Liver (tissue), 3 donors: ENCODE data around the gene CORO2B.

Experiments used
- ATF3 ChIP-seq: IDR thresholded peaks from 2 replicates; pipeline ENCODE4 v1.6.1; 2016; ENCODE audit warnings: antibody characterized with exemption
- EGR1 ChIP-seq, 2 donors: IDR thresholded peaks; 2 replicates each; pipeline ENCODE4 v1.6.1; 2016 to 2018; ENCODE audit warnings: antibody characterized with exemption in 2 of 2, low read depth in 2 of 2
- GABPA ChIP-seq, 2 donors: IDR thresholded peaks in 1 of 2; conservative IDR thresholded peaks in 1 of 2; 2 replicates each; pipeline ENCODE4 v1.6.1; 2016; ENCODE audit warnings: antibody characterized with exemption in 2 of 2, mild to moderate bottlenecking in 1 of 2, moderate library complexity in 1 of 2
- HNF4A ChIP-seq, 2 donors: conservative IDR thresholded peaks; 2 replicates each; pipeline ENCODE4 v1.6.1; 2016; ENCODE audit warnings: antibody characterized with exemption in 2 of 2, mild to moderate bottlenecking in 2 of 2
- JUND ChIP-seq, 2 donors: IDR thresholded peaks; 2 replicates each; pipeline ENCODE4 v1.6.1; 2016; ENCODE audit warnings: antibody characterized with exemption in 2 of 2
- MAX ChIP-seq: IDR thresholded peaks from 2 replicates; pipeline ENCODE4 v1.6.1; 2016; ENCODE audit warnings: antibody characterized with exemption
- RAD21 ChIP-seq, 2 donors: IDR thresholded peaks; 2 replicates each; pipeline ENCODE4 v1.6.1; 2016; ENCODE audit warnings: antibody characterized with exemption in 2 of 2, mild to moderate bottlenecking in 2 of 2
- REST ChIP-seq: IDR thresholded peaks from 2 replicates; pipeline ENCODE4 v1.6.1; 2016; ENCODE audit warnings: antibody characterized with exemption, mild to moderate bottlenecking
- RXRA ChIP-seq, 2 donors: IDR thresholded peaks; 2 replicates each; pipeline ENCODE4 v1.6.1; 2017 to 2018; ENCODE audit warnings: antibody characterized with exemption in 2 of 2, mild to moderate bottlenecking in 1 of 2
- TAF1 ChIP-seq: conservative IDR thresholded peaks from 2 replicates; pipeline ENCODE4 v1.6.1; 2016; ENCODE audit warnings: antibody characterized with exemption, mild to moderate bottlenecking
- YY1 ChIP-seq: IDR thresholded peaks from 2 replicates; pipeline ENCODE4 v1.6.1; 2016; ENCODE audit warnings: antibody characterized with exemption, mild to moderate bottlenecking
- TF ChIP-seq, protein P1 (sequence below): fragments of 150-350 bp; IDR thresholded peaks from 2 replicates; pipeline ENCODE4 v1.5.1; 2017; ENCODE audit warnings: improper control_type of control experiment, low read depth, low read length; ENCODE audit not compliant: missing input control
- TF ChIP-seq, protein P2 (sequence below): IDR thresholded peaks from 2 replicates; pipeline ENCODE4 v1.6.1; 2016; ENCODE audit warnings: antibody characterized with exemption
- donor health status: healthy.
- donor health status: healthy.

- no peak for TF ChIP-seq MAX
- TF ChIP-seq ATF3, result no peak
- TF ChIP-seq, protein P1, sequence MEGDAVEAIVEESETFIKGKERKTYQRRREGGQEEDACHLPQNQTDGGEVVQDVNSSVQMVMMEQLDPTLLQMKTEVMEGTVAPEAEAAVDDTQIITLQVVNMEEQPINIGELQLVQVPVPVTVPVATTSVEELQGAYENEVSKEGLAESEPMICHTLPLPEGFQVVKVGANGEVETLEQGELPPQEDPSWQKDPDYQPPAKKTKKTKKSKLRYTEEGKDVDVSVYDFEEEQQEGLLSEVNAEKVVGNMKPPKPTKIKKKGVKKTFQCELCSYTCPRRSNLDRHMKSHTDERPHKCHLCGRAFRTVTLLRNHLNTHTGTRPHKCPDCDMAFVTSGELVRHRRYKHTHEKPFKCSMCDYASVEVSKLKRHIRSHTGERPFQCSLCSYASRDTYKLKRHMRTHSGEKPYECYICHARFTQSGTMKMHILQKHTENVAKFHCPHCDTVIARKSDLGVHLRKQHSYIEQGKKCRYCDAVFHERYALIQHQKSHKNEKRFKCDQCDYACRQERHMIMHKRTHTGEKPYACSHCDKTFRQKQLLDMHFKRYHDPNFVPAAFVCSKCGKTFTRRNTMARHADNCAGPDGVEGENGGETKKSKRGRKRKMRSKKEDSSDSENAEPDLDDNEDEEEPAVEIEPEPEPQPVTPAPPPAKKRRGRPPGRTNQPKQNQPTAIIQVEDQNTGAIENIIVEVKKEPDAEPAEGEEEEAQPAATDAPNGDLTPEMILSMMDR, result no peak
- TF ChIP-seq, protein P2, sequence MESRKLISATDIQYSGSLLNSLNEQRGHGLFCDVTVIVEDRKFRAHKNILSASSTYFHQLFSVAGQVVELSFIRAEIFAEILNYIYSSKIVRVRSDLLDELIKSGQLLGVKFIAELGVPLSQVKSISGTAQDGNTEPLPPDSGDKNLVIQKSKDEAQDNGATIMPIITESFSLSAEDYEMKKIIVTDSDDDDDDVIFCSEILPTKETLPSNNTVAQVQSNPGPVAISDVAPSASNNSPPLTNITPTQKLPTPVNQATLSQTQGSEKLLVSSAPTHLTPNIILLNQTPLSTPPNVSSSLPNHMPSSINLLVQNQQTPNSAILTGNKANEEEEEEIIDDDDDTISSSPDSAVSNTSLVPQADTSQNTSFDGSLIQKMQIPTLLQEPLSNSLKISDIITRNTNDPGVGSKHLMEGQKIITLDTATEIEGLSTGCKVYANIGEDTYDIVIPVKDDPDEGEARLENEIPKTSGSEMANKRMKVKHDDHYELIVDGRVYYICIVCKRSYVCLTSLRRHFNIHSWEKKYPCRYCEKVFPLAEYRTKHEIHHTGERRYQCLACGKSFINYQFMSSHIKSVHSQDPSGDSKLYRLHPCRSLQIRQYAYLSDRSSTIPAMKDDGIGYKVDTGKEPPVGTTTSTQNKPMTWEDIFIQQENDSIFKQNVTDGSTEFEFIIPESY, result no peak
- TF ChIP-seq HNF4A (conservative IDR thresholded peaks at IDR 0.05), result no peak
- no peak for TF ChIP-seq TAF1
- TF ChIP-seq REST, result no peak
- TF ChIP-seq RAD21 (IDR thresholded peaks at IDR 0.05), result no peak
- no peak for TF ChIP-seq GABPA (IDR thresholded peaks at IDR 0.05 in 1 of 2, conservative IDR thresholded peaks at IDR 0.05 in 1 of 2)
- no peak for TF ChIP-seq EGR1 (IDR thresholded peaks at IDR 0.05; ENCODE audit: low read depth in 2 of 2)
- no peak for TF ChIP-seq JUND (IDR thresholded peaks at IDR 0.05)
- no peak for TF ChIP-seq YY1
- no peak for TF ChIP-seq RXRA (IDR thresholded peaks at IDR 0.05)
These were observed 62.1 kb downstream of the CORO2B start for GRCh38 chr15:68640791-68641331.
